ENCODE results near the gene TRAIP.

Gene TRAIP

GRCh38 chr3:49876567-49876966 is 20.2 kb upstream of the TRAIP start:
- Histone ChIP-seq H3K79me2 (ENCODE audit: low read length) (no peaks in the 10 kb centered on the region), H3K9ac (ENCODE audit: low read length) (no peak overlapping the region), H3K36me3 (replicated peaks; ENCODE audit: low read depth, low read length) (no peaks in the 10 kb centered on the region), H3K27me3 (ENCODE audit: low read depth, low read length) (no peaks in the 10 kb centered on the region), H3K4me1 (ENCODE audit: low read length) (no peaks in the 10 kb centered on the region), H4K20me1 (ENCODE audit: insufficient read depth, low read length) (no peaks in the 10 kb centered on the region), H2AFZ (ENCODE audit: low read depth, low read length) (no peak overlapping the region), H3K9me3 (ENCODE audit: insufficient read depth, low read length) (no peaks in the 10 kb centered on the region), H3K27ac (ENCODE audit: low read length) (no peak overlapping the region), H3K4me2 (ENCODE audit: low read length) (no peak overlapping the region), H3K4me3 (ENCODE audit: low read length) (no peak overlapping the region)
- TF ChIP-seq, protein P1, sequence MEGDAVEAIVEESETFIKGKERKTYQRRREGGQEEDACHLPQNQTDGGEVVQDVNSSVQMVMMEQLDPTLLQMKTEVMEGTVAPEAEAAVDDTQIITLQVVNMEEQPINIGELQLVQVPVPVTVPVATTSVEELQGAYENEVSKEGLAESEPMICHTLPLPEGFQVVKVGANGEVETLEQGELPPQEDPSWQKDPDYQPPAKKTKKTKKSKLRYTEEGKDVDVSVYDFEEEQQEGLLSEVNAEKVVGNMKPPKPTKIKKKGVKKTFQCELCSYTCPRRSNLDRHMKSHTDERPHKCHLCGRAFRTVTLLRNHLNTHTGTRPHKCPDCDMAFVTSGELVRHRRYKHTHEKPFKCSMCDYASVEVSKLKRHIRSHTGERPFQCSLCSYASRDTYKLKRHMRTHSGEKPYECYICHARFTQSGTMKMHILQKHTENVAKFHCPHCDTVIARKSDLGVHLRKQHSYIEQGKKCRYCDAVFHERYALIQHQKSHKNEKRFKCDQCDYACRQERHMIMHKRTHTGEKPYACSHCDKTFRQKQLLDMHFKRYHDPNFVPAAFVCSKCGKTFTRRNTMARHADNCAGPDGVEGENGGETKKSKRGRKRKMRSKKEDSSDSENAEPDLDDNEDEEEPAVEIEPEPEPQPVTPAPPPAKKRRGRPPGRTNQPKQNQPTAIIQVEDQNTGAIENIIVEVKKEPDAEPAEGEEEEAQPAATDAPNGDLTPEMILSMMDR (IDR thresholded peaks at IDR 0.05; ENCODE audit: low read depth, low read length) = no peak
- no peak for TF ChIP-seq EZH2phosphoT487 (IDR thresholded peaks at IDR 0.05; ENCODE audit: low read depth)

GRCh38 chr3:49873623-49874022 is 17.3 kb upstream of the TRAIP start:
- Histone ChIP-seq H3K4me1 (ENCODE audit: low read length) (no peaks in the 10 kb centered on the region; the same call in 1 of the 2 replicates), H3K4me3 (ENCODE audit: low read length) (no peak overlapping the region), H2AFZ (ENCODE audit: low read depth, low read length) (no peak overlapping the region), H3K9ac (ENCODE audit: low read length) (no peak overlapping the region), H3K27me3 (ENCODE audit: low read depth, low read length) (peaks cover 20% of the 10 kb centered on the region), H4K20me1 (ENCODE audit: insufficient read depth, low read length) (no peaks in the 10 kb centered on the region), H3K27ac (ENCODE audit: low read length) (no peak overlapping the region), H3K36me3 (replicated peaks; ENCODE audit: low read depth, low read length) (no peaks in the 10 kb centered on the region), H3K79me2 (ENCODE audit: low read length) (no peaks in the 10 kb centered on the region), H3K9me3 (ENCODE audit: insufficient read depth, low read length) (no peaks in the 10 kb centered on the region), H3K4me2 (ENCODE audit: low read length) (no peak overlapping the region)
- TF ChIP-seq EZH2phosphoT487 (IDR thresholded peaks at IDR 0.05; ENCODE audit: low read depth) = no peak
- TF ChIP-seq, protein P1 (IDR thresholded peaks at IDR 0.05; ENCODE audit: low read depth, low read length) = no peak

DNA sequence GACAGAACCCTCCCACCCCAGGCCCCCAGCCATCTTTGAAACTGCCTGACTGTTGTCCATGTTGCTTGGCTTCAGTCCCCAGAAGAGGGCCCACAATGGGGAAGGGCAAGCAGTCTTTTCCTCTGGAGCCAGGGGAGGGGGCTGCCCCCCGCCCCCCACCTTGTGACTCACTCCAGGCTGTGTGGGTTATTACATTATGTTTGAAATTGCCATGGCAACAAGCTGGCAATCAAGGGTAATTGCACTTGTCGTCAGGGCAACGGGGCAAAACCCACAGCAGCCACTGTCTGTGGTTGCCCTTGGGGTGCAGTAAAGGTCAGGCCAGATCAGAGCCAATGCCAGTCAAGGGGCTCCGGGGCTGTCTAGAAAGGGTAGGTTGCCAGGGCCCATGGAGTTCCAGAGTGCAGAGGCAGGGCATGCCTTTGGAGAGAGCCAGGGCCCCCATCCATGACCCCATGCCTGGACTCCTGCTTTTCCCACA is 16.5 kb upstream of the TRAIP start:
- no peak overlapping the region for H3K4me2 ChIP-seq (ENCODE audit: low read length)
- no peak overlapping the region for H2AFZ ChIP-seq (ENCODE audit: low read depth, low read length)
- H3K4me3 ChIP-seq (ENCODE audit: low read length) = no peak overlapping the region
- H4K20me1 ChIP-seq (ENCODE audit: insufficient read depth, low read length) = no peaks in the 10 kb centered on the region
- no peaks in the 10 kb centered on the region for H3K79me2 ChIP-seq (ENCODE audit: low read length)
- H3K9me3 ChIP-seq (ENCODE audit: insufficient read depth, low read length) = no peaks in the 10 kb centered on the region
- no peaks in the 10 kb centered on the region; the same call in 1 of the 2 replicates for H3K4me1 ChIP-seq (ENCODE audit: low read length)
- TF ChIP-seq, protein P1 (IDR thresholded peaks at IDR 0.05; ENCODE audit: low read depth, low read length) = no peak
- TF ChIP-seq EZH2phosphoT487 (IDR thresholded peaks at IDR 0.05; ENCODE audit: low read depth) = no peak
- peaks cover 27% of the 10 kb centered on the region for H3K27me3 ChIP-seq (ENCODE audit: low read depth, low read length)
- H3K9ac ChIP-seq (ENCODE audit: low read length) = no peak overlapping the region
- no peaks in the 10 kb centered on the region for H3K36me3 ChIP-seq (replicated peaks; ENCODE audit: low read depth, low read length)
- no peak overlapping the region for H3K27ac ChIP-seq (ENCODE audit: low read length)

GRCh38 chr3:49871531-49872153 is 15.3 kb upstream of the TRAIP start:
- TF ChIP-seq, protein P1 (IDR thresholded peaks at IDR 0.05; ENCODE audit: low read depth, low read length) = no peak
- no peak for TF ChIP-seq EZH2phosphoT487 (IDR thresholded peaks at IDR 0.05; ENCODE audit: low read depth)

More at GRCh38 chr3:49871531-49872153, 15.3 kb upstream of the TRAIP start:
- Histone ChIP-seq H3K4me1 (ENCODE audit: low read length) (no peaks in the 10 kb centered on the region; the same call in 1 of the 2 replicates), H3K27me3 (ENCODE audit: low read depth, low read length) (peaks cover 28% of the 10 kb centered on the region), H3K79me2 (ENCODE audit: low read length) (no peaks in the 10 kb centered on the region), H3K36me3 (replicated peaks; ENCODE audit: low read depth, low read length) (no peaks in the 10 kb centered on the region), H3K9me3 (ENCODE audit: insufficient read depth, low read length) (no peaks in the 10 kb centered on the region), H2AFZ (ENCODE audit: low read depth, low read length) (no peak overlapping the region), H4K20me1 (ENCODE audit: insufficient read depth, low read length) (no peaks in the 10 kb centered on the region), H3K4me2 (ENCODE audit: low read length) (no peak overlapping the region), H3K9ac (ENCODE audit: low read length) (no peak overlapping the region), H3K4me3 (ENCODE audit: low read length) (no peak overlapping the region), H3K27ac (ENCODE audit: low read length) (no peak overlapping the region)
